ENCODE results near the gene BCL11B. TPM values are rescaled to one million over a fixed set of nuclear protein-coding genes. Genes with fewer than 3 reads are reported as not detected.

BCL11B gene
- total and polyA plus RNA-seq, 9 of the 15 experiments (the other 6 are each of a cell fraction or from before 2014, with no cell fraction given) = 0.09 TPM; not detected in 8

DNA sequence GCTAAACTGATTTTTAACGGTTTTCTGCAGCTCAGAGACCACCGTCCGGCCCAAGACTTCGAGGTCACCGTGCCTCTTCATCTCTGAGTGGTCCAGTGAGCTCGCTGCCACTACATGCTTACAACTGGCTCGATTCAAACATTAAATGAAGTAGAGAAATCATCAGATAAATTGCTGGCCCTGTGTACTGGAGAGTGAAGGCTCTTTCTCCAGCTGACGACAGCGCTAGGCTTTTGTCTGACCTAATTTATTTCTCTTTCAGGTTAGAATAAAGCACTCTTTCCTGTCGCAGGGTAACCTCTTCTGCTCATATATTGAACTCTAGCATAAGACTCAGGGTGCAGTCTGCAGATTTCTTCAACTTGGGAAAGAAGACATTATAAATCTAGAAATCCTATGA is 6.4 kb downstream of the BCL11B start:
- ATAC-seq (no peak), DNase-seq (ENCODE audit: extremely low read depth in 1 of 4, low spot score in 3 of 4) (no peak), FAIRE-seq (no peak)
- H3K27me3 ChIP-seq (ENCODE audit: control insufficient read depth in 2 of 2, insufficient read depth in 2 of 2, low read length in 2 of 2) = peaks cover 2 to 28% of the 10 kb centered on the region in 2 experiments; a peak in 3 of 5 replicates
- ChIA-PET POLR2A (interaction anchor here (0.9 kb wide), 1 partner anchor 1126 kb away, joined by 3 read pairs; no protein-coding TSS in a partner anchor), CTCF (ENCODE audit: low intra/inter-chr PET ratio) (no interaction called here)
- no peaks in the 10 kb centered on the region for H3K9me3 ChIP-seq (replicated peaks; ENCODE audit: control insufficient read depth, insufficient read depth, low read depth, low read length)
- H4K20me1 ChIP-seq (replicated peaks; ENCODE audit: control insufficient read depth, insufficient read depth, low read length) = 0 out of 2 replicates have a peak, but pooled peaks cover 3% of the 10 kb centered on the region
- H3K4me3 ChIP-seq = no peak overlapping the region
- TF ChIP-seq ZNF143 (CRISPR knock-in tag; IDR thresholded peaks at IDR 0.05) (no peak), CHD4 (IDR thresholded peaks at IDR 0.05; ENCODE audit: insufficient read depth, insufficient replicate concordance, low read depth, low read length, poor library complexity, severe bottlenecking) (no peak), HCFC1 (IDR thresholded peaks at IDR 0.05; ENCODE audit: low read depth, low read length) (no peak), ATF1 (CRISPR knock-in tag; IDR thresholded peaks at IDR 0.05) (no peak), ATF1 (tag; IDR thresholded peaks at IDR 0.05) (no peak), KDM4B (IDR thresholded peaks at IDR 0.05; ENCODE audit: borderline replicate concordance in 2 of 2, low read depth in 1 of 2) (no peak), ZNF282 (CRISPR knock-in tag; IDR thresholded peaks at IDR 0.05) (no peak), RAD21 (CRISPR knock-in tag; conservative IDR thresholded peaks at IDR 0.05 in 1 of 2, IDR thresholded peaks at IDR 0.05 in 1 of 2) (no peak), NCOR1 (IDR thresholded peaks at IDR 0.05) (no peak)
- TF ChIP-seq, protein P1, sequence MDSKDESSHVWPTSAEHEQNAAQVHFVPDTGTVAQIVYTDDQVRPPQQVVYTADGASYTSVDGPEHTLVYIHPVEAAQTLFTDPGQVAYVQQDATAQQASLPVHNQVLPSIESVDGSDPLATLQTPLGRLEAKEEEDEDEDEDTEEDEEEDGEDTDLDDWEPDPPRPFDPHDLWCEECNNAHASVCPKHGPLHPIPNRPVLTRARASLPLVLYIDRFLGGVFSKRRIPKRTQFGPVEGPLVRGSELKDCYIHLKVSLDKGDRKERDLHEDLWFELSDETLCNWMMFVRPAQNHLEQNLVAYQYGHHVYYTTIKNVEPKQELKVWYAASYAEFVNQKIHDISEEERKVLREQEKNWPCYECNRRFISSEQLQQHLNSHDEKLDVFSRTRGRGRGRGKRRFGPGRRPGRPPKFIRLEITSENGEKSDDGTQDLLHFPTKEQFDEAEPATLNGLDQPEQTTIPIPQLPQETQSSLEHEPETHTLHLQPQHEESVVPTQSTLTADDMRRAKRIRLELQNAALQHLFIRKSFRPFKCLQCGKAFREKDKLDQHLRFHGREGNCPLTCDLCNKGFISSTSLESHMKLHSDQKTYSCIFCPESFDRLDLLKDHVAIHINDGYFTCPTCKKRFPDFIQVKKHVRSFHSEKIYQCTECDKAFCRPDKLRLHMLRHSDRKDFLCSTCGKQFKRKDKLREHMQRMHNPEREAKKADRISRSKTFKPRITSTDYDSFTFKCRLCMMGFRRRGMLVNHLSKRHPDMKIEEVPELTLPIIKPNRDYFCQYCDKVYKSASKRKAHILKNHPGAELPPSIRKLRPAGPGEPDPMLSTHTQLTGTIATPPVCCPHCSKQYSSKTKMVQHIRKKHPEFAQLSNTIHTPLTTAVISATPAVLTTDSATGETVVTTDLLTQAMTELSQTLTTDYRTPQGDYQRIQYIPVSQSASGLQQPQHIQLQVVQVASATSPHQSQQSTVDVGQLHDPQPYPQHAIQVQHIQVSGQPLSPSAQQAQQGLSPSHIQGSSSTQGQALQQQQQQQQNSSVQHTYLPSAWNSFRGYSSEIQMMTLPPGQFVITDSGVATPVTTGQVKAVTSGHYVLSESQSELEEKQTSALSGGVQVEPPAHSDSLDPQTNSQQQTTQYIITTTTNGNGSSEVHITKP (IDR thresholded peaks at IDR 0.05; ENCODE audit: partially characterized antibody) = no peak
- TF ChIP-seq, protein P2, sequence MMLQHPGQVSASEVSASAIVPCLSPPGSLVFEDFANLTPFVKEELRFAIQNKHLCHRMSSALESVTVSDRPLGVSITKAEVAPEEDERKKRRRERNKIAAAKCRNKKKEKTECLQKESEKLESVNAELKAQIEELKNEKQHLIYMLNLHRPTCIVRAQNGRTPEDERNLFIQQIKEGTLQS (IDR thresholded peaks at IDR 0.05) = no peak
- TF ChIP-seq, protein P2 (CRISPR knock-in tag; conservative IDR thresholded peaks at IDR 0.05) = no peak
- no peaks in the 10 kb centered on the region for H3K4me1 ChIP-seq (replicated peaks in 1 of 2; ENCODE audit: control insufficient read depth in 2 of 2, insufficient read depth in 2 of 2, low read length in 2 of 2)
- H2AFZ ChIP-seq (ENCODE audit: low read depth, low read length) = no peak overlapping the region
- no peaks in the 10 kb centered on the region for H3K79me2 ChIP-seq (ENCODE audit: control insufficient read depth, insufficient read depth, low read length)
- no peaks in the 10 kb centered on the region for H3K9me1 ChIP-seq (ENCODE audit: control insufficient read depth, insufficient read depth, low read length)
- no peak overlapping the region for H3K4me2 ChIP-seq (ENCODE audit: insufficient read depth, low read length)
- H3K36me3 ChIP-seq (ENCODE audit: control insufficient read depth, insufficient read depth, low read length) = no peaks in the 10 kb centered on the region
- 5% methylated on average over 10 of the region's 10 CpGs for WGBS (ENCODE audit: insufficient coverage, low coverage, missing lambda C conversion rate)
- no peak overlapping the region for H3K27ac ChIP-seq (ENCODE audit: extremely low read depth, low read depth, low read length)
- H3K9ac ChIP-seq (ENCODE audit: insufficient read depth in 1 of 2, low read depth in 2 of 2, low read length in 2 of 2) = no peak overlapping the region
- intact Hi-C loops (cut with micrococcal nuclease) (no loop called here), in situ Hi-C loops (cut with MboI) (no loop called here)
- no TSS peak for BruUV-seq (replicated peaks)
